Memory B cell (primary cell): Measurements from ENCODE around the gene MPDZ.

ENCODE experiments used
- ATAC-seq: fragments of 150-1000 bp; cut with Tn5 transposase; 2 replicates; pipeline ENCODE4 v1.10.0; 2021; ENCODE audit warnings: low read depth, mild to moderate bottlenecking, moderate library complexity
- DNase-seq, 2 donors: peaks; one replicate each; pipeline ENCODE4 v3.0.0; 2022; ENCODE audit warnings: low spot score in 2 of 2
- H3K27ac Mint-ChIP-seq: one replicate; pipeline ENCODE4 v1.8.0; 2022; ENCODE audit warnings: mild to moderate bottlenecking, moderate library complexity, mixed read lengths
- H3K27me3 Mint-ChIP-seq: one replicate; pipeline ENCODE4 v1.8.0; 2022; ENCODE audit warnings: mixed read lengths
- H3K36me3 Mint-ChIP-seq: one replicate; pipeline ENCODE4 v1.8.0; 2022; ENCODE audit warnings: mild to moderate bottlenecking, mixed read lengths
- H3K4me1 Mint-ChIP-seq: one replicate; pipeline ENCODE4 v1.8.0; 2022; ENCODE audit warnings: mixed read lengths
- H3K4me3 Mint-ChIP-seq: one replicate; pipeline ENCODE4 v1.8.0; 2022; ENCODE audit warnings: mild to moderate bottlenecking, moderate library complexity, mixed read lengths
- H3K9me3 Mint-ChIP-seq: one replicate; pipeline ENCODE4 v1.8.0; 2022; ENCODE audit warnings: mixed read lengths

The MPDZ gene

DNA sequence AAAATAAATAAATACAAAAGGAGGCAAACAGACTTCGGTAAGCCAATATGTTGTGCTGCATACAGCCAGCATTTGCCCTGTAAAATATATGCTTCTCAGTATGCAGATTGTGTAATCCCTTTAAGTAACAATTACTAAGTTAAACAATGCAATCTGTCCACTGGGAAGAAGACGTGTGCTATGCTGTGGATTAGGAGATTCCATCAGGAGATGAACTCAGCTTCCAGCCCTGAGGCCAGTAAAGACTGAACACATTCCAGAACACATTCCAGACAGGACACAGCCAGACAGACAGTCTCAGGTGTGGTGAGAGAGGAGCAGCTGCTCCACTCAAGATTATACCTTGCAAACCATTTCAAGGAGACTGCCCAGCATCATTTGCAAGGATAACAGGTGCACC lies 97.8 kb downstream of the MPDZ start:
- Mint-ChIP-seq H3K9me3 (peaks cover 3% of the 10 kb centered on the region), H3K27me3 (no peaks in the 10 kb centered on the region), H3K36me3 (no peaks in the 10 kb centered on the region), H3K4me3 (no peak overlapping the region), H3K27ac (no peak overlapping the region), H3K4me1 (no peaks in the 10 kb centered on the region)
- DNase-seq, result no peak
- no peak for ATAC-seq

DNA sequence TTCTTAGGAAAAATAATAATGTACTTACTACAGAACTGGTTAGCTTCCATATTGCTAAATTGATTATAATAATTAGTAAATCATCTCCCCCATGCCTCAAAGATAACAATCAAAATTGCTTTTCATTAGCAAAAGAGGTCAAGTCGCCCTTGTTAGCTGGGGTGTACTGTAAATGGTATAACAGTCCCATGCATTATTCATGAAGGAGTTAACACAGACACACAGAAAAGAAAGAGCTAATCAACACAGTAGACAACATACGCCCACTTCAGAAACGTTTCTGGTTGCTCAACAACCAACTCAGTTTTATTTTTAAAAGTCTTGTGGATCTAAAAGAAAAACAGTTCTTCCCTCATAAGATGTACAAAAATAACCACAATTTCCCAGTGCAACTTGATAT lies 100.2 kb downstream of the MPDZ start:
- Mint-ChIP-seq H3K36me3 (no peaks in the 10 kb centered on the region), H3K4me3 (no peak overlapping the region)

DNA sequence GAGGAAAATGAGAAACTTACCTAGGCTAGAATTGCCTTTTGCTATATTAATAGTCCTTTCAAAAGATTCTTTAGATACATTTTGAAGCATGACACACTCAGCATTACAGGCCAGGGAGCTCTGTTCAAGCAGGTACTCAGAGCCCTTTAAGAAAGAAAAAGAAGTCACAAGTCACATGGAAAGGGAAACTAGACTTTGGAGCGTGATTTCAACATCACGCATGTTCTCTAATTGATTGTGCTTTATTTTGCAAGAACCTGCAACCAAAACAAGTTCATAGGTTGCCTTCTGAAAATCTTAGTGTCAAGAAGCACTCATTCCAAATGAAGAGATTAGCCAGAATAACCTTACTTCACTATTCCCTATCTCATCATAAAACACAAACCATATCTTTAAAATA lies 103.8 kb downstream of the MPDZ start:
- no peak for DNase-seq
- no peaks in the 10 kb centered on the region for H3K27me3 Mint-ChIP-seq
- peaks cover 4% of the 10 kb centered on the region for H3K9me3 Mint-ChIP-seq
- no peaks in the 10 kb centered on the region for H3K36me3 Mint-ChIP-seq
- ATAC-seq, result no peak
- no peak overlapping the region for H3K4me3 Mint-ChIP-seq
- H3K4me1 Mint-ChIP-seq, result no peaks in the 10 kb centered on the region
- H3K27ac Mint-ChIP-seq, result no peak overlapping the region

More for the DNA sequence above, 100.2 kb downstream of the MPDZ start:
- H3K27me3 Mint-ChIP-seq, result no peaks in the 10 kb centered on the region
- no peak overlapping the region for H3K27ac Mint-ChIP-seq
- no peaks in the 10 kb centered on the region for H3K4me1 Mint-ChIP-seq
- peaks cover 2% of the 10 kb centered on the region for H3K9me3 Mint-ChIP-seq
- DNase-seq (no peak), ATAC-seq (no peak)

DNA sequence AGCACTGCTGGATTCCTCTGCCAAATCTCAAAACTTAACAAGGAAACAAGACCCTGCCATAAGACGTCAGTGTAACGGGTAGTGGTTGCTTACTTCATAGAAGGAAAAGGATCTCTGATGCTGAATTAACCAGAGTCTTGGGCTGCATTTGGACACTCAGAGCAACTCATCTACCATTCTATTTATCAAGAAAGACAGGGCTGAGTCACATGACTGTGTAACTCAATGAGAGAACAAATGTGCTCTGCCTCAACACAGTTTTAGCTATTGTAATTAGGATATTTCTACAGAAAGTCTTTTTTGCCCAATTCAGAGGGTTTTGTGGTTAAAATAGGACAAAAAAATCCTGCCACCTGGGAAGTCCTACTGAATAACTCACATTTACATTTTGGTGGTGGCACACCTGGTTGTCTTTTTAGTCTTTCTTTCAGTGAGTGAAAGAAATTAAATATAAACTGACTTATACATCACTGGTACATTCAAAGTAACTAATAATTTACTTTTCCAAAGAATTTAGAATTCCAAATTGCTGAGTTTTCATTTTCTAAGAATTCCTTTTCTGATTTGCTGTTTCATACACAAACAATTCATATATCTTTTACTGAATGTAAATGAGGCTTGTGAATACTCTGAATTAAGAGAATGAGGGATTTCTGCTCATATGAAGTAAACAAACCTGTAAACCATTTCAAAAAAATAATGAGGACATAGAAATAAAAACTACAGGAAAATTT lies 104.4 kb downstream of the MPDZ start:
- Mint-ChIP-seq H3K4me3 (no peak overlapping the region), H3K9me3 (peaks cover 3% of the 10 kb centered on the region), H3K36me3 (no peaks in the 10 kb centered on the region), H3K27ac (no peak overlapping the region), H3K4me1 (no peaks in the 10 kb centered on the region), H3K27me3 (no peaks in the 10 kb centered on the region)
- no peak for ATAC-seq
- no peak for DNase-seq

DNA sequence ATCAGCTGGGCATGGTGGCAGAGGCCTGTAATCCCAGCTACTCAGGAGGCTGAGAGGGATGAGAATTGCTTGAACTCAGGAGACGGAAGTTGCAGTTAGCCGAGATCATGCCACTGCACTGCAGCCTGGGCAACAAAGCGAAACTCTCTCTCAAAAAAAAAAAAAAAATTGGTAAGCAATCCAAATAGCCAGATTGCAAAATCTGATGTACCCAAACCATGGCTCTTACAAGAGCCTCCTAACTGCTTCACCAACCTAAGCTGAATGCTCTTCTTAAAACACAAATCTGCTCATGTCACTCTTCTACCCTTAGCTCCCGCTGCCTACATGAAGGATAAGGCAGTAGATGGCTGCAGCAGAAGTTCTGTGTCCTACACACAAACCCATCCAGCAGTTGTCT lies 105.9 kb downstream of the MPDZ start:
- DNase-seq (no peak), ATAC-seq (no peak)
- Mint-ChIP-seq H3K27ac (no peak overlapping the region), H3K36me3 (no peaks in the 10 kb centered on the region), H3K4me3 (no peak overlapping the region), H3K4me1 (no peaks in the 10 kb centered on the region), H3K9me3 (peaks cover 6% of the 10 kb centered on the region), H3K27me3 (no peaks in the 10 kb centered on the region)

DNA sequence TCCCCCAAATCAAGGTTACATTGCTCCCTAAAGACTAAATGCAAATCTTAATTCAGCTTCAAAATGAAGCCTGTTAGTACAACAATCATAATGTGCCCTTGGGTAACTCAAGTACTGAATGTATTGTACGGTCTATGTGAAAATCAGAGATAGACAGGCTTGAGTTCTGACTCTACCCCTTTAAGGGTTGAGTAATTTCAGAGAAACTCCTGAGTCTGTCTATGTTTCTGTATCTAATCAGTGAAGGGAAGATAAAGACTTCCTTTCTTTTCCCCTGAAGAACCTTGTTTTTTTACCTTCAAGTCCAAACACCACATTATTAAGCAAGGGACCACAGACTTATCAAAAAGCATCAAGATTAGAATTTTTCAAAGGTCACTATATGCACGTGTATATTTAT lies 108.2 kb downstream of the MPDZ start:
- H3K9me3 Mint-ChIP-seq, result peaks cover 6% of the 10 kb centered on the region
- H3K4me3 Mint-ChIP-seq, result no peak overlapping the region
- DNase-seq (no peak), ATAC-seq (no peak)
- H3K27ac Mint-ChIP-seq, result no peak overlapping the region
- no peaks in the 10 kb centered on the region for H3K27me3 Mint-ChIP-seq
- no peaks in the 10 kb centered on the region for H3K4me1 Mint-ChIP-seq
- no peaks in the 10 kb centered on the region for H3K36me3 Mint-ChIP-seq

DNA sequence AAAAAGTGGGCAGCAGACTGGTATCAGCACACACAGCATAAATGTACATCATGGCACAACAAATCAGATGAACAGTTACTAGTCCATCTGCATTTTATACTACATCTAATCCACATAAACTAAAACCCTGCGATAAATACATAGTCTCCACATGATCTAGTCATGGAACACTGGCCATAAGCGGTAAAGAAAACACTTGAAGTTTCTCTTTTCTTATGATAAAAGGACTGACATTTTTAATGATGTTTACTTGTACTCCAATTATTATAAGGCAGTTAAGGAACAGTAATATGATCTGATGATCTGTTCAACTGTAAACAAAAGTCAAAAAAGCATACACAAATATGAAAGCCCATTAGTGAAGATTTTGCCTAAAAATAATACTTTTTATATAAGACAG lies 112.5 kb downstream of the MPDZ start:
- Mint-ChIP-seq H3K27me3 (no peaks in the 10 kb centered on the region), H3K9me3 (peaks cover 7% of the 10 kb centered on the region), H3K4me3 (no peak overlapping the region), H3K36me3 (no peaks in the 10 kb centered on the region), H3K27ac (no peak overlapping the region), H3K4me1 (no peaks in the 10 kb centered on the region)
- ATAC-seq (no peak), DNase-seq (no peak)

DNA sequence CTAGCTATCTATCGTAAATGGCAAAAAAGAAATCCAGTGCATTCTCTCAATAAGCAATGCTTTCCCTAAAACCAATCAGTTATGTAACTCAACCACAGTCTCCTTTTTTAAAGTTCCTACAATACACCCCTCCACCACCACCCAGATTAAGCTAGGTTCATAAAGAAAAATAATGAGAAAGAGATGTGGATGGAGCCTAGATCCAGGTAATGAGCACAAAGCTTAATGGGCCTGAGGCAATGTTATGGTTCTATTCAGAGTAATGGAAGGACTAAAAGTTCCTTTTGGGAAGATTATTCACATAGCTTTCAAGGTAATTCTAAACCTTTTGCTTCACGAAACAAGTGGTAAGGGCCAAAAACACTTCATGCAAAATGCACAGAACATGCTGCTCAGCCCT lies 113.5 kb downstream of the MPDZ start:
- H3K27ac Mint-ChIP-seq, result no peak overlapping the region
- DNase-seq (no peak), ATAC-seq (no peak)
- H3K27me3 Mint-ChIP-seq, result no peaks in the 10 kb centered on the region
- H3K36me3 Mint-ChIP-seq, result no peaks in the 10 kb centered on the region
- no peak overlapping the region for H3K4me3 Mint-ChIP-seq
- peaks cover 7% of the 10 kb centered on the region for H3K9me3 Mint-ChIP-seq
- H3K4me1 Mint-ChIP-seq, result no peaks in the 10 kb centered on the region

DNA sequence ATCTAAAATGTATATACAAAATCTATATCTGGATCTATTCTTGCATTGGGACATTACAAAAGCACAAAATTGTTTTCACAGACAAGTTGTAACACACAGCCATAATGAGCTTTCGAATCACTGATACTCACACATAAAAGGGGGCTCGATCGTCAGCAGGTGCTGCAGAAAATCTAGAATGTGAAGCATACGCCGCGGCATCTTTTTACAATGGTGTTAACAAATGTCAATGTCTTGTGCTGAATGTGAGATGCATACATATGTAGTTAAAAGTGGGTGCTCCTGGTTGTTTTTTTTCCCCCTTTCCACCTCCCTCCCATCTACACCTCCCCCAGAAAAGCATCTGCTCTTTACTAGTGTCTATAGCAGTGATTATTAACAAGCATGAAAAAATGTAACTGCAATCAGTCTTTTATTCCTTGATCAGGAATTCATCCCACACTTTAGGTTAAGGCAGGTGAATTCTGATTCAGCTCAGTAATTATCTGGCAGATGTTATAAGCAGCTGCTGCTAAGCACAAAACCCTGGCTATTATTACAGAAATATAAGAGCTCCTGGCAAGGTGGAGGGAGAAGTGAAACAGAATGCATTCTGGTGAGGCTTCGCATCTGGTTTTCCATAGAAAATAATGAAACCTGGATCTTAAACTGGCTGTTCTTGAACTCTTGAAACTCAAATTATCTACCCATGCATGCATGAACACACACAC lies 114.1 kb downstream of the MPDZ start:
- no peak overlapping the region for H3K27ac Mint-ChIP-seq
- H3K4me3 Mint-ChIP-seq, result no peak overlapping the region
- no peaks in the 10 kb centered on the region for H3K4me1 Mint-ChIP-seq
- no peaks in the 10 kb centered on the region for H3K27me3 Mint-ChIP-seq
- peaks cover 7% of the 10 kb centered on the region for H3K9me3 Mint-ChIP-seq
- DNase-seq (no peak), ATAC-seq (no peak)
- H3K36me3 Mint-ChIP-seq, result no peaks in the 10 kb centered on the region

DNA sequence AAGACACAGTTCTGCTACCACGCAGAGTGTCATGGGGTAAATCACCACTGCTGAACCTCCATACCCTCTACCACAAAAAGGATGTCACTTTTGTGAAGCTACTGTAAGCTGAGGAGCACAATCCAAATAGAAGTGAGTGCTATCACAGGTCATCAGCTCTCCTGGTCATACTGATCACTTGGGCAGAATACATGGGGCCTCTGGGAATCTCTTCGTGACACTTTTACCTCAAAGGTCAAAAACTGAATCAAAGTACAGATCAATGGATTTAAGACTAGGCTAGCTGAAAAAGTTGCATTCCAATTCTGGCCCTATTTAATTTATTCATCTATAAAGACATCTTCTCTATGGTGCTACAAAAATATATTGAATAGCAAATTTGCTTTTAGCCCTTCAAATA lies 115.5 kb downstream of the MPDZ start:
- Mint-ChIP-seq H3K36me3 (no peaks in the 10 kb centered on the region), H3K9me3 (peaks cover 4% of the 10 kb centered on the region), H3K27ac (no peak overlapping the region), H3K27me3 (no peaks in the 10 kb centered on the region), H3K4me3 (no peak overlapping the region), H3K4me1 (no peaks in the 10 kb centered on the region)
- DNase-seq (no peak), ATAC-seq (no peak)

DNA sequence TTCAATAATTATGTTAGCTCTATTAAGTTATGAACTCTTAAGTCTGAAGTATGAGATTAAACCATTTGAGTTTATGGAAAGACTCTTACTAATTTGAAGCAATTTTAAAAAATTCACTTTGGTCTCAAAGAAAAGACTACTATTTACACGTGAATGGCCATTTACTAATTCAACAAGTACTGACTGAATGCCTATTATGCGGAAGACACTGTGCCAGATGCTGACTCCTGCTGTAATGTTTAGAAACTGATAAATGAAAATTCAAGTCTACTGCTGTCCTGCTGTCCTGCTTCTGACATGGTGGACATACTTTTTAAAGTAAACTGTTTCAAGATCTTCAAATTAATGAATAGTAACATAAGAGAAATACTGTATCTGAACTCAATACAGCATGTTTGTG lies 116.2 kb downstream of the MPDZ start:
- H3K27ac Mint-ChIP-seq, result no peak overlapping the region
- no peak for ATAC-seq
- no peaks in the 10 kb centered on the region for H3K4me1 Mint-ChIP-seq
- H3K9me3 Mint-ChIP-seq, result peaks cover 4% of the 10 kb centered on the region
- H3K36me3 Mint-ChIP-seq, result no peaks in the 10 kb centered on the region
- DNase-seq, result no peak
- H3K27me3 Mint-ChIP-seq, result no peaks in the 10 kb centered on the region
- no peak overlapping the region for H3K4me3 Mint-ChIP-seq

DNA sequence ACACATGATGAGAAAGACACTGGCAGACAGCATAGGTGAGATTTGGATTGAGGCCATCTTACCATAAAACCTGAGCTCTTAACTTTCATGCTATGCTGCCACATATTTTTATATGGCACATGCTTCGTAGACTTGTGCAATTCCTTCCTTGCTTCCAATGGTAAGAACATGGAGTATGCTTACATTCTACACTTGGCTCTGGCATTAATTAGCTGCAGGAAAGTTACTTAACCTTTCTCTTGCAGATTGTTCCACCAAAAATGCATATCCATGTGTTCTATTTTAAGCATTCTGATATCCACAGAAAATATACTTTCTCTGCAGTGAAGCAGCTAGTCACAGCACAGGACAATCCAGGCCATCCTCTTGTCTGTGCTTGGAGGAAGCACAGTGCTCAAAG lies 119.4 kb downstream of the MPDZ start:
- no peaks in the 10 kb centered on the region for H3K27me3 Mint-ChIP-seq
- no peaks in the 10 kb centered on the region for H3K4me1 Mint-ChIP-seq
- DNase-seq (no peak), ATAC-seq (no peak)
- peaks cover 4% of the 10 kb centered on the region for H3K9me3 Mint-ChIP-seq
- no peak overlapping the region for H3K27ac Mint-ChIP-seq
- H3K36me3 Mint-ChIP-seq, result no peaks in the 10 kb centered on the region
- H3K4me3 Mint-ChIP-seq, result no peak overlapping the region

DNA sequence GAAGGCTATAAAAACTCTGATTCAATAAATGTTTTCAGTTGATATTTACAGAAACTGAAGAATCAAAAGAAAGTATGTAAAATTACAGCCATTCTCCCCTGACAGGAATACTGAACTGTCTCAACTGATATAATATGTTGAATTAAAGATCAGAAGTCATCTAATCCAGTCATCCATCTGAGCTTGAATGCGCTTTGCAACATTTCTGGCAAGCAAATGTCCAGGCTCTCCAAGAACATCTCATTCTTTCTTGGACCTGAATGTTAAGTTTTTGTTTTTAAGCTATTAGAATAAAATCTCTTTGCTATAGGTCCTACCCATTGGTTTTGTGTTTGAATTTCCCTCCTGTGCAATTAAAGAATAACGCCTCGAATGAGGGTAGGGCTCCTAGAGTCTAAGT lies 120.5 kb downstream of the MPDZ start:
- no peaks in the 10 kb centered on the region for H3K4me1 Mint-ChIP-seq
- H3K27ac Mint-ChIP-seq, result no peak overlapping the region
- ATAC-seq (no peak), DNase-seq (no peak)
- H3K9me3 Mint-ChIP-seq, result peaks cover 4% of the 10 kb centered on the region
- H3K27me3 Mint-ChIP-seq, result no peaks in the 10 kb centered on the region
- no peak overlapping the region for H3K4me3 Mint-ChIP-seq
- H3K36me3 Mint-ChIP-seq, result no peaks in the 10 kb centered on the region

DNA sequence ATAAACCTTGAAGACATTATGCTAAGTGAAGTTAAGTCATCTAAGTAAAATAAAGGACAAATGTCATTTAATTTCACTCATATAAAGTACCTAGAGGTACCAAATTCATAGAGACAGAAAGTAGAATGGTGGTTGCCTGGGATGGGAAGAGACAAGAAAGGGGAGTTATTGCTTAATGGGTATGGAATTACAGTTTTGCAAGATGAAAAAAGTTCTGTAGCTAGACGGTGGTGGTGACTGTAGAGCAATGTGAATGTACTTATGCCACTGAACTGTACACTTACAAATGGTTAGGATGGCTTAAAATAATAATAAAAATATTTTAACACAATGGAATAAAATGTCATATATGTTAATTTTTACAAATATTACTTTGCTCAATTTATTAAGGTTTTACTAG lies 128.0 kb downstream of the MPDZ start:
- no peaks in the 10 kb centered on the region for H3K36me3 Mint-ChIP-seq
- H3K27ac Mint-ChIP-seq, result no peak overlapping the region
- DNase-seq (no peak), ATAC-seq (no peak)
- no peaks in the 10 kb centered on the region for H3K27me3 Mint-ChIP-seq
- H3K4me1 Mint-ChIP-seq, result no peaks in the 10 kb centered on the region
- H3K4me3 Mint-ChIP-seq, result no peak overlapping the region
- H3K9me3 Mint-ChIP-seq, result peaks cover 2% of the 10 kb centered on the region

DNA sequence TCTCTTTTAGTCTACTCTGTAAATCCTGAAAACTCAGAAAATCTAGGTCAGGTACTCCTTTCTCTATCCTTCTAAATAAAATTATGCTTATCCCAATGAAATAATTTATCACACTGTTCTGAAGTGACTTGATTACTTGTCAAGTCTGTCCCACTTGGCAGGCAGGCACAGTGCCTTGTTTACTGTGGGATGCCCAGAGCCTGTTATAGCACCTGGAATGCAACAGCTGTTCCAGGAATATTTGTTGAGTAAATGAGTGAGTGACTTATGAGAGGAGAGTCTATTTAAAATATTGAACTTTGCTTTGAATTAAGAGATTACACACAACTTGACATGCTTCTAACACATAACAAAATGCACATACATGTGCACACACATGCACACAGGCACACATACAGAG lies 130.0 kb downstream of the MPDZ start:
- no peak overlapping the region for H3K27ac Mint-ChIP-seq
- no peaks in the 10 kb centered on the region for H3K27me3 Mint-ChIP-seq
- H3K36me3 Mint-ChIP-seq, result no peaks in the 10 kb centered on the region
- no peaks in the 10 kb centered on the region for H3K4me1 Mint-ChIP-seq
- peaks cover 2% of the 10 kb centered on the region for H3K9me3 Mint-ChIP-seq
- no peak for ATAC-seq
- H3K4me3 Mint-ChIP-seq, result no peak overlapping the region
- DNase-seq, result no peak
